Measurements from ENCODE around the gene BAAT.

DNA sequence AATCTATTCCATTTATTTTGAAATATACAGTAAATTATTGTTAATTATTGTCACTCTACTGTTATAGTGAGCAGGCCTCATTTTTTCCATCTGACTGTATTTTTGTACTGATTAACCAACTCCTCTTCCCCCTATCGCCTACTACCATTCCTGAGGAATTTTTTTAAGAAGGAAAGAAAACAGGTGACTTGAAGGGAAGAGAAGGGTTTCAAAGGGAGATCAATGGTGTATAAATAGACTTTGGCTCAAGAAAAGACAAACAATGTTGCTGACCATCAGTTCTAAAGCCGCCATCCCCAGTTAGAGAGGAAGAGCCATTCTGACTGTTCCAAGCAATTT, 69.7 kb downstream of the BAAT start:
- TF ChIP-seq CTCF (conservative IDR thresholded peaks at IDR 0.05; ENCODE audit: low read depth, low read length) (no peak), MXI1 (IDR thresholded peaks at IDR 0.05; ENCODE audit: borderline replicate concordance, low read depth, low read length) (no peak), POLR2A (IDR thresholded peaks at IDR 0.05; ENCODE audit: low read depth, low read length) (no peak), MAFK (IDR thresholded peaks at IDR 0.05; ENCODE audit: low read depth, low read length) (no peak)

Data from IMR-90 (cell line).